GM12892 (cell line): Measurements from ENCODE around the gene ABCC4.

ENCODE experiments used
- POLR2A ChIP-seq: IDR thresholded peaks from 2 replicates; pipeline ENCODE4 v1.6.1; 2011; ENCODE audit warnings: low read depth, low read length, control low read depth
- POLR2AphosphoS5 ChIP-seq: IDR thresholded peaks from 2 replicates; pipeline ENCODE4 v1.6.1; 2011; ENCODE audit warnings: low read depth, low read length, control low read depth
- TAF1 ChIP-seq: IDR thresholded peaks from 2 replicates; pipeline ENCODE4 v1.6.1; 2011; ENCODE audit warnings: low read depth, mild to moderate bottlenecking, control low read depth, low read length, borderline replicate concordance

DNA sequence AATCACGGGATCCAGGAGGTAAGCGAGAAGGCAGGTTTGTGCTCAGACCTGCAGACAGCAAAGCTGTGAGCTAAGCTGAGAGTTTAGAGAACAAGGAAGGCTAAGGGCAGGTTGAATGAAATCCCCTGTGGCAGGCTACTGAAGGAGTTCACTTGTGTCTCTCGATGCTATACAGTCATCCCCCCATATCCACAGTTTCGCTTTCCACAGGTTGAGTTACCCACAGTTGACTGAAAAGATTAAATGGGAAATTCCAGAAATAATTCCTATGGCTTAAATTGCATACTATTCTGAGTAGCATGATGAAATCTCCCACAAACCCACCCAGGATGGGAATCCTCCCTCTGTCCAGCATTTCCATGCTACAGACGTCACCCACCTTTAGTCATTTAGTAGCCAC is 49.6 kb downstream of the ABCC4 start:
- no peak for TF ChIP-seq TAF1
- no peak; the same call in 1 of the 2 replicates for TF ChIP-seq POLR2AphosphoS5
- TF ChIP-seq POLR2A: no peak
